SKM-1 (cell line): ENCODE results near the gene SLC22A2.

Experiments
- DNase-seq: peaks from one replicate; lab custom pipeline; 2025; ENCODE audit not compliant: unreplicated experiment; lab: John Stamatoyannopoulos, UW

Gene SLC22A2

DNA sequence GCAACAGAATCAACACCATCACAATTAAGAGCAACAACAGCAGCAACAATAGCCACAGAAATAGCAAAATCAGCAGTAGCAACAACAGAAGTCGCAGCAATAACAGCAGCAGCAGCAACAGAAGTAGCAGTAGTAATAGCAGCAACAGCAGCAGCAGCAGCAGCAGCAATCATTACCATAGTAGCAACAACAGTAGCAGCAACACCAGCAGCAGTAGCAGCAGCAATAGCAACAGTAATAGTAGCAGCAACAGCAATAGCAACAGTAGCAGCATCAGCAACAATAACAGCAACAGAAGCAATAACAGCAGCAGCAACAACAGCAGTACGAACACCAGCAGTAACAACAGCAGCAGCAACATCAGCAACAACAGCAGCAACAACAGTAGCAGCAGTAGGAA is 39.8 kb downstream of the SLC22A2 start:
- no peak for DNase-seq

DNA sequence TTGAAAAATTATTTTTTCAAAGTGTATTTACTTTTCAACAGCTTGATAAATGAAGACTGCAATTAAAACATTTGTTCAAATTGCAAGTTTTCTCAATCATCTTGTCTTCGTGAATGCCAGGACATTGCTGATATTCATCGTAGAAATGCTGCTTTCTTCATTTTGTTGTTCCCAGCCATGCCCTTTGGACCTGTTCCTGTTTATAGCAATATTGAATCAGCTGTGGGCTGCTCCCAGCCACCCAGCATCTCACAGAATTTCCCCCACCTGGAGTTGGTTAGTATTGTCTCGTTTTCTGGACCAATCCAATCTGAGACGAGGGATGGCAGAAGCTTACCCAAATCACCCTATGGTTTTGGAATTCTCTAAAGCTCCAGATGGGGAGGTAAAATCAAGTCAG is 40.8 kb downstream of the SLC22A2 start:
- DNase-seq = no peak

DNA sequence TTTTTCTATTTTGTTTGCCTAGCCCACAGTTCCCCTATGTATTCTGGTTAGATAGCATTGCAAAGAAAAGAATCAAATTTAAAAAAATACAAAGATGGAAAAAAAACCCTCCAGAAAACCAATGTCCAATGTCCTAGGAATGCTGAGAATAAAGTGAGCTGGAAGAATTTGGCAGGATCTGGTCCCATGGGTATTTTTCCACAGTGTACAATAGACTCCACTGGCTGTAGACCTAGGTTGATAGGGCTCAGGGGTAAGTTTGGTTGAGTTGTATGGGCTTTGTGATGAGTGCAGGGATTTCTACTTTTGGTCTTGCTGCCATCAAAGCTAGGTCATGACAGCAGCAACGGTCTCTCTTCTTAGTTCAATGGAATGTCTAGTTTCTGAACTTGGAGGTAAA is 41.5 kb downstream of the SLC22A2 start:
- no peak for DNase-seq

- DNase-seq = no peak
Observed at GRCh38 chr6:160215232-160215631, 43.4 kb downstream of the SLC22A2 start.

- no peak for DNase-seq
Observed at GRCh38 chr6:160207618-160208017, 51.0 kb downstream of the SLC22A2 start.

- DNase-seq = no peak
Observed at GRCh38 chr6:160204710-160205109, 53.9 kb downstream of the SLC22A2 start.

DNA sequence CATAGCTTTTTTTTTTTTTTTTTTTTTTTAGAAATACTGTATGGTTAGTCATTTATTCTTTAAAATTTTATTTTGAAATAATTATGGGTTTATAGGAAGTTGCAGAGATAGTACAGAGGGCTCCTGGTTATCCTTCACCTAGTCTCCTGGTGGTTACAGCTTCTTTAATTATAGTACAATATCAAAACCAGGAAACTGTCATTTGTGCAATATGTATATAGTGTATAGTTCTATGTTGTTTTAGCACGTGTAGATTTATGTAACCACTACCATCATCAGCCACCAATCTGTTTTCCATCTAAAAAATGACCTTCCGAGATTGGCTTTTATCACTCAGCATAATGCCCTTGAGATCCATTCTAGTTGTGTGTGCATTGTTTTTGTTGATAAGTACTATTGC is 54.7 kb downstream of the SLC22A2 start:
- DNase-seq = no peak

GRCh38 chr6:160203522-160203921 is 55.1 kb downstream of the SLC22A2 start:
- no peak for DNase-seq

- DNase-seq = no peak
Observed at GRCh38 chr6:160203076-160203475, 55.5 kb downstream of the SLC22A2 start.

DNA sequence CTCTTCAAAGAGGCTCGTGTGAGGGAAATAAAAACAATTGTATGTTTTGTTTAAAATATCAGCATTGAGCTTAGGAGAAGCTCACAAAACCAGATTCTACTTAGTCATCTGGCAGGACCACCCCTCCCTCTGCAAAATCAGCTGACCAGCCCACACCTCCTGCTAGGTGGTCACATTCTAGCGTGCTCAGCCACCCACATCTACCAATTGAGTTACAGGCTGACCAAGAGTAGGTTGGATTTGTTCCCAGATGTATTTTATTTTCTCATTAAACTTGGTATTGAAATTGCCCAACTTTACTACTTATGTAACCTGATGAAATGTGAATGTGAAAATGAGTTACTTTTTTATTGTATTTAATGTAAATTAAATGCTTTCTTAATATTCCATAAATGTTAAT is 56.2 kb downstream of the SLC22A2 start:
- DNase-seq = no peak

GRCh38 chr6:160201061-160201460 is 57.6 kb downstream of the SLC22A2 start:
- no peak for DNase-seq

DNA sequence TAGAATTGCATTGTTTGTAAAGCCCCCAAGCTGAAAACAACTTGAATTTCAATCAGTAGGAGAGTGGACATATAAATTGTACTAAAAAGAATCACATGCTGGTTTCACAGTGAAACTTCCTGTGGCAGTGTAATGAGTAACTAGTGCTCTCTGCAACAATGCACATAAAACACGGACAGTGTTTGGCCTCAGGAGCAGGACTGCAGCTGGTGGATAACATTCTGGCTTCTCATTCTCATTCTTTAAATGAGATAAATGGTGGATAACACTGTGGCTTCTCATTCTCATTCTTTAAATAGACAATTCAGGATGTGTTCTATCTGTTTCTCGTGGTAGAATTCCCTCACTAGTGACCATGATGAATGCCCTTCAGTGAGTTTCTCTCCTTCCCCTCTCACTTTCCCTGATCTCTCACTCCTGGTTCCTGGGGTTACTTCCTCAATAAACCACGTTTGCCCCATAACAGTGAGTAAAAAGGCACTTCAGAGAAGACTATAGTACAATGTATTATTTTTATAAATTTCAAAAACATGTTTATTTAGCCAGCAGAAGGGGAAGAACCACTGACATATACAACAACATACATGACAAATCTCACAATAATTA is 59.9 kb downstream of the SLC22A2 start:
- DNase-seq = no peak

DNA sequence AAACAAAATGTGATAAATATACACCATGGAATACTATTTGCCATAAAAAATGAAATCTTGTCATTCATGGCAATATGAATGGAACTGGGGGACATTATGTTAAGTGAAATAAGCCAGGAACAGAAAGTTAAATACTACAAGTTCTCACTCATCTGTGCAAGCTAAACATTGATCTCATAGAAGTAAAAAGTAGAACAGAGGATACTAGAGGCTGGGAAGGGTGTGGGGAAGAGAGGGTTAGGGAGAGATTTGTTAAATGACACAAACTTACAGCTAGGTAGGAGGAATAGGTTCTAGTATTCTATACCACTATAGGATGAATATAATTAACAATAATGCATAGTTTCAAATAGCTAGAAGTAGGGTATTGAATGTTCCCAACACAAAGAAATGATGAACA is 61.0 kb downstream of the SLC22A2 start:
- no peak for DNase-seq

GRCh38 chr6:160194808-160195207 is 63.8 kb downstream of the SLC22A2 start:
- DNase-seq = no peak

DNA sequence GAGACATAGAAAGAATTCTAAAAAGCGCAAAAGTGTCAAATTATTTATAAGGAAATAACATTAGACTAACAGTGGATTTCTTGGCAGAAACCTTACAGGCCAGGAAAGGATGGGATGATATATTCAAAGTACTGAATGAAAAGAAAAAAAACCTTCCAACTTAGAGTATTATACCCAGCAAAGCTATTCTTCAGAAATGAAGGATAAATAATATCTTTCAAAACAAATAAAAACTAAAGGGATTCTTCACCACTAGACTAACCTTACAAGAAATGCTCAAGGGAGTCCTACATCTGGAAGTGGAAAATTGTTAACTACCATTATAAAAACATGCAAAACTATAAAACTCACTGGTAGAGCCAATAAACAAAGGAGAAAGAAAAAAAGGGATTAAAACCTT is 65.8 kb downstream of the SLC22A2 start:
- DNase-seq = no peak

DNA sequence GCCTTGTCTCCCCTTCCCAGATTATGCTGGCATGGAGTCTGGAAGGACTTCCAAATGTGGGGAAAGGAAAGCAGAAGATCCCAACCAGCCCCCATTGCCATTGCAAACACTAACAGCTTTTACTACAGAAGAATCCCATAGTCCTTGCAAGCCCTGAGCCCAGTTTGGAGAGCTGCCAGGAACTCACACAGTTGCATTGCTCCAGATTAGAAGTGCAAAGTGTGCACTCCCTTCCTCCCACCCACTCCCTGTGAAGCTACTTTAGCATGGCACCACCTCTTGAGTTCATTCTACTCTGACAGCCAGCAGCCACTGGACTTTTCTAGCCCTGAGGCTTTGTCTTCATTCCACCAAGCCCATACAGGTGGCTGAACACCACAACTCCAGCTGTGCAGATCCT is 67.6 kb downstream of the SLC22A2 start:
- DNase-seq = no peak

- no peak for DNase-seq
Observed at GRCh38 chr6:160190081-160190480, 68.5 kb downstream of the SLC22A2 start.

GRCh38 chr6:160188773-160189172 is 69.8 kb downstream of the SLC22A2 start:
- DNase-seq = no peak

GRCh38 chr6:160180706-160181105 is 77.9 kb downstream of the SLC22A2 start:
- no peak for DNase-seq

- no peak for DNase-seq
Observed at GRCh38 chr6:160178271-160178670, 80.3 kb downstream of the SLC22A2 start.

DNA sequence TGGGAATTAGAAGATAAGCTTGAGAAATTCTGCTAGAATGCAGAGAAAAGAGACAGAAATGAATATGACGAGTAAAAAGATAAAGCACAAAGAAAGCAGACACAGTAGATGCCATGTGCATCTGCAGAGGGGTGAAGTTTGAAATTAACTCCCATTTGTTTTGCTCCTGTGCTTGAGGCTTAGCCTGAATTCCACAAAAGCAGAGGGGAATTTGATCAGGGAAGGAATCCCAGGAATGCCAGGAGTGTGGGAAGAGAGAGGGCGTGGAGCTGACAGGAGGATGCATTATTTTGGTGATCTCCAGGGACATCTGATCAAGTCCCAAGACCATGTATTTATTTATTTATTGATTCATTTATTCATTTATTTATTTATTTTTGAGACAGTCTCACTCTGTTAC is 81.4 kb downstream of the SLC22A2 start:
- DNase-seq = no peak

GRCh38 chr6:160174681-160175080 is 83.9 kb downstream of the SLC22A2 start:
- DNase-seq = no peak

GRCh38 chr6:160173806-160174527 is 84.7 kb downstream of the SLC22A2 start:
- DNase-seq = no peak
